DMS79 (cell line): Measurements from ENCODE around the gene DNASE1.

ENCODE experiments used
- DNase-seq: peaks from one replicate; lab custom pipeline; 2025; lab: John Stamatoyannopoulos, UW

The DNASE1 gene

DNA sequence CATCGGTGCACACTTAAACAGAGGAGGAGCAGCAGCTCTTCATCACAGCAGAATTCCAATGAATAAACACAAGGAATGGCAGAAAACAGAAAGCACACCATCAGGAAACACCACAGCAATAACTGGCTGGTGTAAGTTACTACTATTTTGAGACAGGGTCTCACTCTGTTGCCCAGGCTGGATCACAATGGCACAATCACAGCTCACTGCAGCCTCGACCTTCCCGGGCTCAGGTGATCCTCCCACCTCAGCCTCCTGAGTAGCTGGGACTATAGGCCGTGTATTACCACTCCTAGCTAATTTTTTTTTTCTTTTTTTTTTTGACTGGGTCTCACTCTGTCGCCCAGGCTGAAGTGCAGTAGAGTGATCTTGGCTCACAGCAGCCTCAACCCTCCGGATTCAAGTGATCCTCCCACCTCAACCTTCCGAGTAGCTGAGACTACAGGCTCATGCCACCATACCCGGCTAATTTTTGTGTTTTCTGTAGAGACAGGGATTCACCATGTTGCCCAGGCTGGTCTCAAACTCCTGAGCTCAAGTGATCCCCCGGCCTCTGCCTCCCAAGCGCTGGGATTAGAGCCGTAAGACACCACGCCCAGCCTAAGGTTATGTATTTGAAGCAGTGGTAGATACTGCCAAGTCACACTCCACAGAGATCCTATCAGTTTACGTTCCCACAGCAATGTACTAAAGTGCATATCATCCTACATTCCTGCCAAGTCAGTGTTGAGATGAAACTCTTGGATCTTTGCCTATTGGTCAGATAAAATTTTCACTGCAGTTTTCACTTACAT is 42.1 kb downstream of the DNASE1 start:
- DNase-seq = no peak

DNA sequence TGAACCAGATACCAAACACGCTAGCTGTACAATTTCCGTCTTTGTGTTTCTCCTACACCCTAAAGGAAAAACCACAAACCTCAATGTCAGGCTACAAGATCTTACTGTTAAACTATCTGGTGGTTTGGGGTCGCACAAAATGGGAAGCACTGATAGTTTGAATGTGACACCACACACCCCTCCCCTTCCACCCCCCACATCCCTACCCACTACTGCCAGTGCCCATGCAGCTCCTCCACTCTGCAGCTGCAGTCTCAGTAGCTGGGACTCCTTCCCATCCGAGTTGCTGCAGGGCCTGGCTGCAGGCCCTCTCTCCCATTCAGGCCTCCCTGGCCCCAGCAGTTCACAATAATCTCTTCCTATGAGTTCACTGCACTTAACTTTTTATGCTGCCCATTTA is 44.5 kb downstream of the DNASE1 start:
- DNase-seq = no peak

DNA sequence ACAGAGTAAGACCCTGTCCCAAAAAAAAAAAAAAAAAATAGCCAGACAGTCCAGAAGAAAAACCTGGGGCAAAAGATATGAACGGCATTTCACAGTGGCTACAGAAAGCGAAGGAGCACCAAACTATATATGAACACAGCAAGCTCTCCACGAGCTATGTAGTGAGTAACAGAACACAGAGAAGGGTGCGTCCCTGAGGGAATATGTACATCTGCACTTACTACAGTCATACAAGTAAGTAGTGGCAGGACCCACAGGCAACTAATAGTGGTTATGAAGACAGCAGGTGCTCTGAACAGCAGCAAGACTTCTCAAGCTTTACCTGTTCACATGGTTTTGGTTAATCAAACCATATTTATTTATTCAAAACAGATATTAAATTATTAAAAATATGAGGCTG is 47.0 kb downstream of the DNASE1 start:
- DNase-seq = no peak

DNA sequence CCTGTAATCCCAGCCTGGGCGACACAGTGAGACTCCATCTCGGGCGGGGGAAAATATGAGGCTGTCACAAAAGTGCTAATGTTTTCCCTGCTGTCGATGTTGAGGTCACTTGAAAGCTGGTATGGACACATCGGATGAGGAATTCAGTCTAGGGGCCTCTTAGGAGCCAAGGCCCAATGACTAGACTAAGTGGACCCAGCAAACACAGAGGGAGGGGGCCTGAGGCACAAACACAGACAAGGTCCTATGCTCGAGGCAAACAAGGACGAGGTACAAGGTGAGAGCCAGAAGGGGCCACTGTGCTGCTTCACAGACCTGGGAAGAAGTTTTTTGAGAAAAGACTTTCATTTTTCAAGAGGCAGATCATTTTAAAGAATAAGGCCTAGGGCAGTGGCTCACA is 47.6 kb downstream of the DNASE1 start:
- no peak for DNase-seq

DNA sequence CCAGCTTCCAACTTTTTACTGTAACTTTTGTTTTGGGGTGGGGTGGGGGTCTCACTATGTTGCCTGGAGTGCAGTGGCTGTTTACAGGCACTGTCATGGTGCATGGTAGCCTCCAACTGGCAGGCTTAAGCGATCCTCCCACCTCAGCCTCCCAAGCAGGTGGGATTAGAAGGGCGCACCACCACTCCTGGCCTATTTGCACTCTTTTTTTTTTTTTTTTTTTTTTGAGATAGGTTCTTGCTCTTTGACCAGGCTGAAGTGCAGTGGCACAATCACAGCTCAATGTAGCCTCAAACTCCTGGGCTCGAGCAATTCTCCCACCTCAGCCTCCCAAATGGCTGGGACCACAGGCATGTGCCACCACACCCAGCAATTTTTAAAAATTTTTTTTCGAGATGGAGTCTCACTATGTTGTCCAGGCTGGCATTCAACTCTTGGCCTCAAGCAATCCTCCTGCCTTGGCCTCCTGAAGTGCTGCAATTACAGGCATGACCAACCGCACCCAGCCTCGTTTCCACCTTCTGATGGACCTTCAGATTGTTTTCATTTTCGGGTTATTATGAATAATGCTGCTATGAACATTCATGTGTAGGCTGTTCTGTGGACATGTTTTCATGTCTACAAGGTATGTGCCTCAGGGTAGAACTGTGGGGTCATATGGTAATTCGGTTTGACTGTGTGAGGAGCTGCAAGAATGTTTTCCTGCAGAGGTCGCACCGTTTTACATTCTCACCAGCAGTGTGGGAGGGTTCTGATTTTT is 51.9 kb downstream of the DNASE1 start:
- no peak for DNase-seq
